GM08714 (cell line): ENCODE measurements around the gene RFC2.

Source experiments
- H3K4me3 ChIP-seq: fragments of 200-500 bp; sonication (Bioruptor generic); 2 replicates; pipeline ENCODE4 v1.5.1; 2014; ENCODE audit warnings: mild to moderate bottlenecking, low read length, inconsistent platforms
- ZNF274 ChIP-seq: IDR thresholded peaks from 2 replicates; pipeline ENCODE4 v1.6.1; 2012; ENCODE audit warnings: mild to moderate bottlenecking, low read depth, low read length

RFC2 gene

DNA sequence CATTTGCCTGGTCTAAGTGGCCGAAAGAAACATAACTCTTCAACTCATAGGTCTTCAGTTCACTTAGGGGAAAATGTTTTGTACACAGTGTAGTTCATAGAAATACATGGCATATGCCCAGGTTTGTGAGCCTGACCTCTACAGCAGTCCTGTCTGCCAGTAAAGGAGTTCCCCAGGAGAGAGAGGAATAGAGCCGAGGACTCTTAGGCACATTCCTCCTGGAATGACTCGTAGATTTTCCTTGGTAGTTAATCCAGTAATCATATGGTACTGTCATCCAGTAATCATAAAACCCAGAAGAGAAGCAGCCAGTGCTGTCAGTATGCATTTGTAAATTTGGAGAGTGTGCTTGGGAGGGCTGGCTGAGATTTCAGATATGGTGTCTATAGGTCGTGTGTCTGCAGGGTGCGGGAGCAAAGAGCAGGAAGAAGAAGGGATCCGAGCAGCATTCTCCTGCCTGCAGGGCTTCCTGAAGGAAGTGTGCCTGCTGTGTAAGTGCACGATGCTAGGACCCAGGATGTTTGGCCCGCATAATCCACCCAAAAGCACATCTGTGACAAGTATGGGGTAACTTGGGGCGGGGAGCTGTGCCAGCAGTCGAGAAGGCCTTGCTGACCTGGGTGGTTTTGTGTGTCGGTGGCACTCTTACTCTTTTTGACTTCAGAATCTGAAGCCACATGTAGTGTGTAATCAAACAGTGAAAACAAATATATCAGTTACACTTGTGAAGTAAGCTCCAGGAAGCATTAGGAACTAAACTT lies 66.1 kb downstream of the RFC2 start:
- TF ChIP-seq ZNF274, result no peak
- no peak overlapping the region for H3K4me3 ChIP-seq

DNA sequence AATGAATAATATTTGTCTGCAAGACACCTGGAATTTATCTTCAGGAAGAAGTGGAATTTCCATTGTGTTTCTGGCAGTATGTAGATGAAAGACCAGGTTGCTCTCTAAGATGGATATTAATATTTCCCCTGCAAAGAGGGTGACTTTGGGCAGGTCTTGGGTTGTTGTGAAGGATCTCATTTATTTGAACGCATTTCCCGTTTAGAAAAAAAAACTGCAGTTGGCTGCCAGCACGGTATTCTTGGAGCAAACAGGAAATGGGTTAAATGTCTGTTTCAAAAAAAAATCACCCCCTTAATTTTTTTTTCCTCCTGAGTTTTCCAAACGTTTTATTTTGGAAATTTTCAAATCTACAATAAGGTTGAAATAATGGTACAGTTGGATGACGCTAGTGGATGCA lies 68.6 kb downstream of the RFC2 start:
- TF ChIP-seq ZNF274, result no peak

DNA sequence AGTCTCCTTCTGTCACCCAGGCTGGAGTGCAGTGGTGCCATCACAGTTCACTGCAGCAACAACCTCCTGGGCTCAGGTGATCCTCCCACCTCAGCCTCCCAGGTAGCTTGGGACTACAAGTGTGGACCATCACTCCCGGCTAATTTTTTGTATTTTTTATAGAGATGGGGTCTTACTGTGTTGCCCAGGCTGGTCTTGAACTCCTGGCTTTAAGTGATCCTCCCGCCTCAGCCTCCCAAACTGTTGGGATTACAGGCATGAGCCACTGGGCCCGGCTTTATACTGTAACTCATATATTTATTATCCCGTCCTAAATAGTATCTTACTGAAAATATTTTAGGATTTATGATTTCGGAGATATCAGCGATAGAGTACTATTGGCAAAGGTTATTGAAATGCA lies 69.2 kb downstream of the RFC2 start:
- TF ChIP-seq ZNF274, result no peak
- no peak overlapping the region for H3K4me3 ChIP-seq

More for the DNA sequence above, 68.6 kb downstream of the RFC2 start:
- no peak overlapping the region for H3K4me3 ChIP-seq

DNA sequence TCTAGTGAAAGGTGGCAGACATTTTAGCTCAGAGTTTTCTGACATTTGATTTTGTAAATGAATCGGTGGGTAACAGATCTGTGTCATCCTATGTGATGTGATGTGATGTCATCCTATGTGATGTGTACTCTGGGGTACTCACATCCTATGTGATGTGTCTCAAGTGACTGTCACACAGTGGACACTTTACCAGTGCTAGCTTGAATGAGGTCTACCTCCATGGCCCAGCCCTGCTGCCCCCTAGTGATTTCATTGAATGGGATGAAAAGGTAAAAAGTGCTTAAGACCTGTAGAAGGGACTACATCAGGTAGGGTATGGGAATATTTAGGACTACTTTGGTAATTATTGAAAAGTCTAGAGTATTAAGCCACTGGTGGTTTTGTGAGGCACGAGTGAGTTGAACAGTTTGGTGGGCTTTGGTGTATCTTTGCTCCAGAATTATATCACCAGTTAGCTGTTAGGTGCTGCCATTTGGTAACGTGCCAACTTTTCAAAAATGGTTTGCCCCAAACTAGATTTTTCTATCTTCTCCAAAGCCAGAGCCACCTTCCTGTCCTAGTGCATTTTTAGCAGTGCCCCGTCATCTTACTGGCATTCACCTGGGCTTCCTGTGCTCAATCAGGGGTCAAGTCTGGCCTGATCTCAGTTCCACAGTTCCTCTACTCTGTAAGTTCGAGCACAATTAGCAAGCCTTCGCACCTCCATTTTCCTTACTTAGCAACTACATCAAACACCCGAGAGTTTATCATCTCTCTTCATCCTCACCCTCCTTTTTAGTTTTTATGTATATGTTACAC lies 70.3 kb downstream of the RFC2 start:
- no peak overlapping the region for H3K4me3 ChIP-seq
- no peak for TF ChIP-seq ZNF274

DNA sequence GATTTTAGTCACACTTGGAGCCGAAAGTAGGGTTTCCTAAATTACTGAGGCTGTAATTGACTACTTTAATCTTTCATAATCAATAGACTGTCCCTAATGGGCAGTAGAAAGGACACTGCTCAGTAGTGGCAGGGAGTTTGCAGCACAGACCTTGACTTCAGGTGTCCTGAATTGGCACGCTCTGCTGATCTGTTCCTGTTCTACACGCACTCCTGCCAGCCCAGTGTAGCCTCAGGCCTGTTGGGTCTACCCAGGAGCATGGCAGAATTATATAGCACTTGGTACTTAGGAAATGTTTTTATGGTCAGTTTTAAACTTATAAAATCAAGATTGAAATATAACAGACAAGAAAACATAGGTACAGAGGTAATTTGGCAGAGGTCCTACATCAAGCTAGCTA lies 71.1 kb downstream of the RFC2 start:
- TF ChIP-seq ZNF274, result no peak
- H3K4me3 ChIP-seq, result no peak overlapping the region

DNA sequence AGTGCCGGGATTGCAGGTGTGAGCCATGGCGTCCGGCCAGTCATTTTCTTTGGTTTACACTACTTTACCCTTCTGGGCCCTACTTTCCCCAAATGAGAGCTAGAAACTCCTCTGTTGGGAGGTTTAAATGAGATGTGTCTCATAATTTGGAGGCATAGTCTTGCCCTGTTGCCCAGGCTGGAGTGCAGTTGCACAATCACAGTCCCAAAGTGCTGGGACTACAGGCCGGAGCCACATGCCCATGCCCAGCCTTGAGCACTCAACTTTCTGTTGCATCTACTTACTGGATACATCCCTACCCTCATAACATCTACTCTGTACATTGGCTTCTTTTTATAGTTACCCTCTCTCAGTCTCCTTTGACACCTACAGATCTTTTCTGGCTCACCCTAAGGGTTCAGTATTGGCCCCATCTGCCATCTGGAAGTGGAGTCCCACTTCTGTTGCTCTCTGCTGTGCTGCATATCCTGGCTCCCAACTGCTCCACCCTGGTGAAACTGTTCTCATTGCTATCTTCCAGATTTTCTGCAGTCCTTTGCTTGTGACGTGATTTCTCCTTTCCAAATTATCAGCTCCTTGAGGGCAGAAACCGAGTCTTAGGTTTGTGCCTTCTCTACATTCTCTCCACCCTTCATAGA lies 71.6 kb downstream of the RFC2 start:
- H3K4me3 ChIP-seq, result no peak overlapping the region
- TF ChIP-seq ZNF274, result no peak

DNA sequence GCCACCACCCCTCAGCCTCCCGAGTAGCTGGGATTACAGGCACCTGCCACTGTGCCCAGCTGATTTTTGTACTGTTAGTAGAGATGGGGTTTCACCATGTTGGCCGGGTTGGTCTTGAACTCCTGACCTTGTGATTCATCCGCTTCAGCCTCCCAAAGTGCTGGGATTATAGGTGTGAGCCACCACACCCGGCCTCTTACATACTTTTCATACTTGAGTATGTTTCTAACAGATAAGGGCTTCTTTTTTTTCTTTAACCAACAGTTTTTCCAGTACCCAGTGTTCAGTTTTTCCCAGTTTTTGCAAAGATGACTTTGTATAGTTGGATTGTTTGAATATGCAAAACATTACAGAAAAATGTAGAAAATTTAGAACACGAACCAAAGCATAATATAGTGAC lies 72.4 kb downstream of the RFC2 start:
- H3K4me3 ChIP-seq, result no peak overlapping the region
- no peak for TF ChIP-seq ZNF274
